Globus pallidus (tissue), 1 donor: ENCODE results near the gene OR52A1.

ENCODE experiments used
- DNase-seq: peaks from one replicate; pipeline ENCODE4 v3.0.0-alpha.2; 2015; ENCODE audit warnings: low spot score

OR52A1 gene

DNA sequence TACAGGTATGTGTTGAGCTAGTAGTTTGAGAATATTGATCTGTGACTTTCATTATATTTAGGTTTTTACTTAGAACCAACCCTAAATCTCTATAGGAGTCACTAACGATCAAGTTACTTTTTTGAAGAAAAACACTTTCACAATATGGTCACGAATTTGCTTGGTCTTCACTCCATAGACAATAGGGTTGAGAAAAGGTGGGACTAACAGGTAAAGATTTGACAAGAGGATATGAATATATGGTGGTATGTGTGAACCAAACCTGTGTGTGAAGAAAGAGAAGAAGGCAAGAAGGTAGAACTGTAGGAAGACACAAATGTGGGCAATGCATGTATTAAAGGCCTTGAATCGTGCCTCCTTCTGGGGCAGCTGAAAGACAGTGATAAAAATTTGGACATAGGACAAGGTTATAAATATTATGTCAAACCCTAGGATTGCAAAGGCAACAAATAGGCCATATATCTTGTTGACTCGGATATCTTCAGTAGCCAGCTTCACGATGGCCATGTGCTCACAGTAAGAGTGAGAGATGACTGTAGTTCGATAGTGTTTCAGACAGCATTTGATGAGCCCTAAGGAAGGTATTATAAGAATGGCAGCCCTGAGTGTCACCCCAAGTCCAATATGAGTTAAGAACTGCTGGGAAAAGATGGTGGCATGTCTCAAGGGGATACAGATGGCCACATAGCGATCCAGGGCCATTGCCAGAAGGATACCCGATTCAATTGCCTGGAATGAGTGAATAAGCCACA is 22.8 kb downstream of the OR52A1 start:
- no peak for DNase-seq

DNA sequence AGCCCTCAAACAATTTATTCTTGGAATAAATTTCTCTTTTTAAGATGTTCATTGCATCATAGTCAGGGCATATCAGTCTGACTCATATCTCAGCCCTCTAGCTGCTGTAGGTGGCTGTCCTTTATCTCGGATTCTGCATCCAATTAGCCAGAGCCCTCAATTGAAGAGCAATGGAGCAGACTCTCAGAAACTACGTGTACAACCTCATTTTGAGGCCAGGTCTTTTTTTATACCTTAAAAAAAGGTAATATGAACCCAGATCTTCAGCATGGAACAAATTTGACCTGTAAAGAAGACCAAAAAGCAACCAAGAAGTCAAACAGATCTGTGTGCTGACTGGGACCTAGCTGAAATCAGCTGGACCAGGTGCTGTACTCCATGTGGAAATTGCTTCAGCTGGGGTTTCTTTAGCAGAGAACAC is 25.1 kb downstream of the OR52A1 start:
- DNase-seq = no peak

DNA sequence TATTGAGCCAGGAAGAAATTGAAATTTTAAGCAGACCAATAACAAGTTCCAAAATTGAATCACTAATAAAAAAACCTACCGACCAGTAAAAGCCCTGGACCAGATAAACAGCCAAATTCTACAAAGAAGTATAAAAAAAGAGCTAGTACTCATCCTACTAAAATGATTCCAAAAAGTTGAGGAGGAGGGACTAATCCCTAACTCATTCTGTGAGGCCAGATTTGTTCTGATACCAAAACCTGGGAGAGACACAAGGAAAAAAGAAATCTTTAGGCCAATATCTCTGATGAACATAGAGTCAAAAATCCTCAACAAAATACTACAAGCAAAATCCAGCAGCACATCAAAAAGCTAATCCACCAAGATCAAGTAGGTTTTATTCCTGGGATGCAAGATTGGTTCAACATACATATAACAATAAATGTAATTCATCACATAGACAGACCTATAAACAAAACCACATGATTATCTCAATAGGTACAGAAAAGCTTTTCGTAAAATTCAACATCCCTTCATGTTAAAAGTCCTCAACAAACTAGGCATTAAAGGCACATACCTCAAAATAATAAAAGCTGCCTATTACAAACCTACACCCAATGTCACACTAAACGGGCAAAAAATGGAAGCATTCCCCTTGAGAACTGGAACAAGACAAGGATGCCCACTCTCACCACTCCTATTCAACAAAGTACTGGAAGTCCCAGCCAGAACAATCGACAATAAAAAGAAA is 29.5 kb downstream of the OR52A1 start:
- DNase-seq = no peak

DNA sequence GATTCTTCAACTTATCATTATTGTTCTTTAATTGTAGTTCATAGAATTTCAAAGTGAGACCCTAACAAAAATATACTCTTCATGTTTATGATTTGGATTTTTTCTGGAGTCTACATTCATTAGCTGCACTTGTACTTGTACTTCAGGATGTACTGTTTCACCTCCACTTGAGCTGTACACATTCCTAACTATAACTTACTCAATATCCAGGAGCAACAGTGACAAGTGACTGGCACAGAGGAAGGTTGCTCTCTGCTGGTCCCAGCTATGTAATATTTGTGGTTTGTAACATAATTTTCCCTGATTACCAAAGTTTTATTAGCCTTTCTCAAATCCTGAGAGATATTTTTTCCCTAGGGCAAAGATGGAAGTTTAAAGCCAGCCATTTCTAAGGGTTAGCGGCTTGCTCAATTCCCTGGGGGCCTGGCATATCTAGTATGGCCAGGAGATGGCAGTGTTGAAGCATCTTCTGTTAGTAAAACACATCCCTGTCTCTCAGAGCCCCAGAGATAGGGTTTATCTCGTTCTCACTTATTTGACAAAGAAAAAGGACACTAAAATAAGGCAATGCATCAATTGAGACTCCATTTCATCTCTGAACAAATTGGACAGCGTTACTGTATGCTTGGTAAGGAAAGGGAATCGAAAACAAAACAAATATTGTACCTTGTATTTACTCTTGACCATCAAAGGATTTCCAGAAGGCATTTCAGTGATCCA is 30.6 kb downstream of the OR52A1 start:
- peak; percentile 55 for DNase-seq

DNA sequence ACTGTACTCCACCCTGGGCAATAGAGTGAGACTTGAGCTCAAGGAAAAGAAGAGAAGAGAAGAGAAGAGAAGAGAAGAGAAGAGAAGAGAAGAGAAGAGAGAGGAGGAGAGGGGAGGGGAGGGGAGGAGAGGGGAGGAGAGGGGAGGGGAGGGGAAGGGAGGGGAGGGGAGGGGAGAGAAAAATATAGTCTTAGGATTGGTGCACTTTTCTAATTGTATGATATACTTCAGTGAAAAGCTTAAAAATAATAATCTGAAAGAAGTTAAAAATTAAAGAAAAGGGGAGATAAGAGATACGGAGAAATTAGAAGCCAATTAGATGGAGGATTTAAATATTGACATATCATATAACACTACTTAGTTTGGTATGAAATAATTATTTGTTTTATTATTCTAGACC is 35.7 kb downstream of the OR52A1 start:
- no peak for DNase-seq

DNA sequence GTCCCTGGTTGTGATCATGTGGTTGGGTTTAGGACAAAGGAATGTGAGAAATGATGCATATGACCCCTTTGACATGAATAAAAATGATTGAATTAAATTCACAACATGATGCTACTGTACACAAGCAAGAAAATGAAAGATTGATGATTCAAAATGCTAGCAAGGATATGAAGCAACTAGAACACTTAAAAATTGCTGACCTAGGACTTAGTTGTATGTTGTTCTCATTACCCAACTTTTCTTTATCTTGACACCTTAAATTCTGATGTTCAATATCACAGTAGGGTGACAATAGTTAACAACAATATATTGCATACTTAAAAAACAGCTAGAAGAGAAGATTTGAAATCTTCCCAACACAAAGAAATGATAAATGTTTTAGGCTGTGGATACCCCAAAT is 37.0 kb downstream of the OR52A1 start:
- no peak for DNase-seq

DNA sequence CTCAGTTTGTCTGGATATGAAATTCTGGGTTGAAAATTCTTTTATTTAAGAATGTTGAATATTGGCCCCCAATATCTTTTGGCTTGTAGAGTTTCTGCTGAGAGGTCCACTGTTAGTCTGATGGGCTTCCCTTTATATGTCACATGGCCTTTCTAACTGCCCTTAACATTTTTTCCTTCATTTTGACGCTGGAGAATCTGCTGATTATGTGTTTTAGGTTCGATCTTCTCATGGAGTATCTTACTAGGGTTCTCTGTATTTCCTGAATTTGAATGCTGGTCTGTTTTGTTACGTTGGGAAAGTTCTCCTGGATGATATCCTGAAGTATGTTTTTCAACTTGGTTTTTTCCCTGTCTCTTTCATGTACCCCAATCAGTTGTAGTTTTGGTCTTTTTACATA is 39.2 kb downstream of the OR52A1 start:
- no peak for DNase-seq

DNA sequence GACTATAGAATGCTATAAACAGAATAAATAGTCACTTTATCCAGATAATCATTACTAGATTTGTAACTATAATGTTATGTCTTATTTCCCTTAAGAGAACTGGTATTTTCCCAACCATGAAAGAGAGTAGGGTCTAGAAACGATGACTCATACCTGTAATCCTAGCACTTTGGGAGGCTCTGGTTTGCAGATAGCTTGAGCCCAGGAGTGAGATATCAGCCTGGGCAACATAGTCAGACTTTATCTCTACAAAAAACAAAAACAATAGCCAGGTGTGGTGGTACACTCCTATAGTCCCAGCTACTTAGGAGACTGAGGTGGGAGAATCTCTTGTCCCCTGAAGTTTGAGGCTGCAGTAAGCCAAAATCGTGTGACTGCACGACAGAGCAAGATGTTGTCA is 47.3 kb downstream of the OR52A1 start:
- no peak for DNase-seq

DNA sequence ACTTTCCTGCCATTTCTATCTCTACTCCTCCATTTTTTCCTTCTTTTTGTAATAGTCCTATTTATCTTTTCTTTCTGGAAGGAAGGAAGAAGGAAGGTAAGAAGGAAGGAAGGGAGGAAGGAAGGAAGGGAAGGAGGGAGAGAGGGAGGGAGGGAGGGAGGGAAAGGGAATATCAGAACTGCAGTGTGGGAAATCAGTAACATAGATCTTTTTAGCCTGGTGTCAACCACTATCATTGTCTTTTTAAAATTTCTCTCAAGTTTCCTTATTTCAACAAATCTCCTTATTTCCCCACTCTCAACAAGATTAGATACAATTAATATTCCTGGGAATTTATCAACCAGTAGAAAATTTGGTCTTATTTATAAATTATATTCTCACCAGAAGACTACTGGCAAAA is 51.5 kb downstream of the OR52A1 start:
- no peak for DNase-seq

DNA sequence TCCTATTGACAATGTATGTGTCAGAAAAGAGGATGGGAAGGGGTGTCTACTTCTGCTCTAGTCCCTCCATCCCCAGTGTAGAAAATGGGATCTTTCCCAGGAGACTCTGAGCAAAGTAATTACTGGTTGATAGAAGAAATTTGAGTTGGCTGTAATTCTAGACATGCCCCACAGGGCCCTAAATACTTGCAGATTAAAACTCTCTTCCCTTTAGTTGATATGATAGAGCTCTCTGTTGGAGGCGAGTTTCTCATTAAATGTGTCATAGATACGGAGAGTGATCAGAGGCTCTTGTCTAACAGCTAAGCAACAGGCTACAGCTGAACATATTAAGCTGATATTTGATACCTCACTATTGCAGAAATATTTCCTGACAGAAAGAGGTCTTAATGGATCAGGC is 52.3 kb downstream of the OR52A1 start:
- DNase-seq = no peak

DNA sequence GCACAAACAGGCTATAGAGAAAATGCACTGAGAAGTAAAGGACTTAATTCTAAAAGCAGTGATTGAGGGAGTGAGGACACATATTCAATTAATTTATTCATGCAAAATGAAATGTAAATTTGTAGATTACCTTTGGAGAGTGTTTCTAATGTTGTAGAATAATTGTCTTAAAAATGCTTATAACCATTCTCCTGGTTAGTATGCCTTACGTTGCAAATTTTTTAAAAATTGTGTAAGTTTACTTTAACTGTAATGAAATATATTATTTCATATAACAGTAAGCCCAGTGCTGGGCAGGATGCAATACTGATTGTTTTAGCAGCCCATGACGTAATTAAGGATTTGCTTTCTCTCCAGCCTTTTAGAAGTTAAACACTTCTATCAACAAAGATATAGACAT is 58.5 kb downstream of the OR52A1 start:
- no peak for DNase-seq
